Umbilical cord (tissue), 2 donors: ENCODE data around the gene RCVRN. TPM values are rescaled to one million over a fixed set of nuclear protein-coding genes. Genes with fewer than 3 reads are reported as not detected.
"Not testable (repeated sequence)": the region's sequence is repeated elsewhere in the genome, so short reads cannot be mapped to it uniquely, and the experiment has no call there.

Experiments
- DNase-seq: peaks from one replicate; pipeline ENCODE4 v3.0.0-alpha.2; 2015; ENCODE audit warnings: low spot score
- total RNA-seq: library from RNA; depleted of rRNA; stranded (reverse); fragments of >200 nt; gene quantifications from one replicate; pipeline ENCODE4 v1.2.3, GENCODE V29; 2014; ENCODE audit warnings: low replicate concordance; ENCODE audit not compliant: insufficient read depth

The RCVRN gene
- total RNA-seq, 1 donor from 2014 or later, result 1.9 TPM

DNA sequence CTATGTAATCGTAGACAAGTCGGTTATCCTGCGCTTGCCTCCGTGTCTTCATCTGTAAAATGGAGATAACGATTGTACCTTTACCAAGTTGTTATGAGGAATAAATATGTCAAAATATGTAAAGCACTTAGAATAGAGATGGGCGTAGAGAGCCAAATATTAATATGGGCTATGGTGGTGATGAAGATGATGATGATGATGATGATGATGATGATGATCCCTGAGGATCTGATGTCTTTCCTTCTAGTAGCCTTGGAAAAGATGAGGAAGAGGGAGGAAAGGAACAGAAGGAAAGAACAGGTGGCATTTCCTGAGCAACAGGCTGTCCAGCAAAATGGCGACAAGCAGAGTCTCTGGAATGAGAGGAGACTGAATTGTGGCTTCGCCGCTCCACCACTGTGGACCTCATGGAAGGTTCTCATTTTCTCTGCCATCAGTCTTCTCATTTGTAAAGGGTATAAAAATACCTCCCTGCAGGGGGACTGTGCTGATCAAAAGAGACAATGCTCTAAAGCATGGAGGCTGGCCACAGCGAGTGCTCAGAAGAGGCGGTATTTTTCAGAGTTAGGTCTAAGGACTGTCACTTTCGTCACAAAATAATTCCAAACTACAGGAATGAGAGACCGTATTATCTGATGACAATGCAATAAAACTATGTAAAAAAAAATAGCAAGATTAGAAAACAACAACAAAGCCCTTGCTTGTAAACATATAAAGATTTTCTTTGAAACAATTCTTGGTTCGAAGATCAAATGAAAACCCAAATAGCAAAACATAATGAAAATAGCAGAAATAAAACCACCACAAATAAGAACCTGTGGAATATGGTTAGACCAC, 17.2 kb upstream of the RCVRN start:
- DNase-seq, result no peak

DNA sequence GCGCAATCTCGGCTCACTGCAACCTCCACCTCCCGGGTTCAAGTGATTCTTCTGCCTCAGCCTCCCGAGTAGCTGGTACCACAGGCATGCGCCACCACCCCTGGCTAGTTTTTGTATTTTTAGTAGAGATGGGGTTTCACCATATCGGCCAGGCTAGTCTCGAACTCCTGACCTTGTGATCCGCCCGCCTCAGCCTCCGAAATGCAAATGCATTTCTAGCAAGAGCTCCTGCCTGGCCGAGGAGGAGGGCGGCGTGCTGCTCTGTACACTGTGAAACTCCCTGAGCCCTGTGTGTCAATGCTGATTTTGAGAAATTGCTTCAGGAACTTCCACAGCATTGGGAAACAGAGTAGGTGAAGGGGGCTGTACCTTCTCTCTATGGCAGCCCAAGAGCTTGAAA, 16.1 kb upstream of the RCVRN start:
- not testable (repeated sequence) for DNase-seq

DNA sequence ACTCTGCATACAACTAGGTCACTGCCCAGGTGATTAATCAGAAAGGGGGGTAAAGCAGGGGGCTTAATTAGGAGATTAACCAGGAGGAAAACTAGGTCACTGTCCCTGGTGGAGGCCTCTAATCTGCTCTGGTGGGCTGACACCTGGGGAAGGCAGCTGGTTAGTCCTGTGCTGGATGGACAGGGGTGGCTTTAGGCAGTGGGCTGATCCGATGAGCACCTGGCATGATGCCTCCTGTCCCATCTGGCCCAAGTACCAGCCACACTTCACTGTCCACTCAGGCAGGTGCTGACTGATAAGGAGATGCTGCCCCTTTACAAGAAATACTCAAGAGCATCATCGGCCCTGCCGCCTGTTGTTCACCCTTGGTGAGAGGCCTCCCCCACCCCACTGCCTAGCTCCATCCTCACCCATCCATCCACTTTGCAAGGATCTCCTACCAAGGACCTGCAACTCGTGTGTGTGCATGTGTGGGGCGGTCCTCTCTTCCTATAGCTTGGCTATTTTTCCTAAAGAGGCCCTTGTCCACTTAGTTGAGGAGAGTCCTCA, 13.8 kb upstream of the RCVRN start:
- DNase-seq, result no peak

DNA sequence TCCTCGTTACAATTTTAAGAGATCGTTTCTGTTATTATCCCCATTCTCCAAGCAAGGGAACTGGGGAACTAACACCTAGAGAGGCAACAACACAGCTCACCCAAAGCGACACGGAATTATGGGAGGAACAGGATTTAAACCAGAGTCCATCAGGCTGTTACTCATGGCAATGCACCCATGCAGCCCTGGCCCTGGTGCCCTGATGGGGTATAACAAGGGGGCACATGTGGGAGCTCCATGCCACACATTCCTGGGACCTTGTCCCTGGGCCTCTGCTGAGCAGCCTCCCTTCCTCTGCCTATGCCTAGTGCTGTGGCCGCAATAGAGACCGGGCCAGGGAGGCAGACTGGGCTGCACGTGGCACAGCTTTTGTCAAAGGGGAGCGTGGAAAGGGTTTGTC, 13.3 kb upstream of the RCVRN start:
- no peak for DNase-seq

DNA sequence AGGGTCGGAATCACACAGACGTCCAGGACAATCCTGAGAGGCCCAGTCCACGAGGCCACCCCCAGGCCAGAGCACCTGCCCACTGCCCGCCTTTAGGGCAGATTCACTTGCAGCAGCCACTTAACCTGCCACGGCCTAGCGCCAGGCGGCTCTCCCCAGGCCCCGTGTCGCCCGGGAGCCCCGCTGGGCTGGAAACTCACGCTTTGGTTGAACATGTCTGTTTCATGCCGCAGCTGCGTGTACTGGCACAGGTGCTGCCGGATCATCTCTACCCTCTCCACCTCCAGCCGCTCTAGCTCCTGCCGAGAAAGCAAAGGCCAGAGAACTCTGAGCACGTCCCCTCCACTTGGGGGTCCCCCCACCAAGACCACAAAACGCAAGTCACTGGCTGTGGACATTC, 12.7 kb upstream of the RCVRN start:
- DNase-seq, result no peak

DNA sequence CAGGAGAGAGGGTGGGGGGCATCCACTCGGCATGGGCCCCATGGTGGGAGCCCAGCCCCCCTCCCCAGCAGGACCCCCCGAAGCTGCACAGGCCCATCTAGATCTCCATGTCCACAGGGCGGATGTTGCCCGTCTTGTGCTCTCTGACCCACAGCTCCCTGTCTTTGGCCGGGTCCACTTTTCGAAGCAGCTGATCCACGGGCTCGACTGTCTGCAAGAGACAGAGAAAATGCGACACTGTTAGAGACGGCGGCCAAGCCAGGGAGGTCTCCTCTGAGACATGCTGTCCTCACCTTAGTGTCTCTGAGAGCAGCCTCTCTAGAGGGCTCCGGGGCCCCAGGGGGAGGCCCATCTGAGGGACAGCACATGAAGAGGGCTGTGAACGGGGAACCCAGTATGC, 12.1 kb upstream of the RCVRN start:
- DNase-seq, result no peak

DNA sequence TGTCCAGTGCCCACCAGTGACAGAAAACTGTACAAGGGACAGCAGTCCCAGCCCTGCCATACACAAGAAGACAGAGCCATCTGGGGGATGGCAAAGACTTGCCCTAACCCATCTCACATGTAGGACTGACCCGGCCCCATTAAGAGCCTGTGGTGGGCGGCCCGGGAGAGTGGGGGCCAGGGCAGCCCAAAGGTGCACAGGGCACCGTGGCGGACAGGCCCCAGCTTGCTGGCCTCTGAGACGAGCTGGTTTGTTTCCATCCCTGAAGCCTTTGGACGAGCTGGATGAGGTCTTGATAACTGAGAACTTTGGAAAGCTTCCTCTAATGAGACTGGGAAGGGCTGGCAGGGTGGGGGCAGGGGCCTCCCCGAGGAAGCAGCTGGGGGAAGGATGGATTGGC, 11.0 kb upstream of the RCVRN start:
- no peak for DNase-seq

DNA sequence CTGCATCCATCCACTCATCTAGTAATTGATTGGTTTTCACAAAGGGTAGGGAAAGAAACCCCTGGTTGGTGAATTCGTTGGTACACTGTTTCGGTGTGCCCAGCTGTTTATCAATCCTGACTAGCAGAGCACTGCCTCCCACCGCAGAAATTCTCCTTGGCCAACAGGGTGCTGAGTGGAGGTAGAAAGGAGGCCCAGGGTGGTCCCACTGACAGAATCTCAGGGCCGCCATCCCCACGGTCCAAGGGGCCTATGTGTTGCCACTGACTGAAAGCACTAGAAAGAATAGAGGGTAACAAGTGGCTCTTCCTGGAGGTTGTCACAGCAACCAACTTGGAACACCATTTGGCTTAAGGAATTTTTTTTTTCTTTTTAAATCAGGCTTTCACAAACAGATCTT, 8.4 kb upstream of the RCVRN start:
- no peak for DNase-seq

DNA sequence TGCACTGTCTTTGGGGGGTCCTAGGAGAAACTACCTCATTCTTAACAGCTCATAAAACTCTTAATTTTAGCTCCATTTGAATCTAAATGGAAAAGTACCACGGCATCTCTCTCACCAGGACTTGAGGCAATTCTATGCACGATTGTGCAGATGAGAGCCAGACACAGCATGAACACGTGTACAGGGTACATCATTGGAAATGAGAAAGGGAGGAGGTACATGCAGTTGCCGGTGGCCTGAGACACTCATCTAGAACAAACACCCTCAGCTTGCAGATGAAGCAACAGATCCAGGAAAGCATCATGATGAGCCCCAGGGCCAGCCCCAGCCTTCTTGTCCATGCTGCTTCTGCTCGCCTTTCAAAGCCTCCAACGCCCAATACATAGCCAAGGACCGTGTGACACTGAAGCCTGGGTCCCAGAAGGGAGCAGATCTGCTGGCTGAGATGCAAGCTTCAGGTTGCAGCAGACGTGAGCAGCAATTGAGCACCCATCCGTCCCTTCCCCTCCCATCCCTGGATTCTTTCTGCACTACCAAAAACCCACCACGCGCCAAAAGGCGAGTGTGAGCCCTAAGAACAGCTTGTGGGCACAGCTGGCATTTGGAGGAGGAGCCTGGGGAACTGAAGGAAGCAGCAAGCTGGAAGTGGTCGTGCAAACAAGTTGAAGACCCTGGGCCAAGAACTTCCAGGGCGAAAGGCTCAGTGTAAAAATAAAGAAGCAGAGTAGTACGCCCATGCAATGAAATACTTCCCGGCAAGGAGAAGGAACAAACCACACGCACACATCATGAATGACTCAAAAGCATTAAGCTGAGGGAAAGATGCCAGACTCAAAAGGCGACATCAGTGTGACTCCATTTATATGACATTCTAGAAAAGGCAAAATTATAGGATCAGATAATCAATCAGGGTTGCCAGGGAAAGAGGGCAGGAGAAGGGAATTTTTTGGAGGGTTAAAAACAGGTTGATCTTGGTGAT, 7.3 kb upstream of the RCVRN start:
- no peak for DNase-seq

DNA sequence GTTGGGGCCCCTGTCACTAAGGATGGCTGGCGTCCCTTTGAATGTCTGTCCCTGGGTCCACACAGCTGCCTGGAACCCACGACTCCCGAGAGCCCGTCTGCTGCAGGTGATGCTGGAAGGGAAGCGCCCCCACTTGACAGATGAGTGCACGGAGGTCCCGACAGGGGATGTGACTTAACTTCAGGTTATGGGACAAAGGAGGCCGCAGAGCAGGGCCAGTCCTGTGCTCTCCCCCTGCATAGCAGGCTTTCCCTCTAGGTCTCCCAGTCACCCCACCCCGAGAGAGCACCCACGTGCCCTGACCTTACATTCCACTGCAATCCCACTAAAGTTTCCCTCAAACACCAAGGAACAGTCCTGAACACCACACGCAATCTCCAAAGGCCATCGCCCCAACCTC, 6.0 kb upstream of the RCVRN start:
- no peak for DNase-seq

DNA sequence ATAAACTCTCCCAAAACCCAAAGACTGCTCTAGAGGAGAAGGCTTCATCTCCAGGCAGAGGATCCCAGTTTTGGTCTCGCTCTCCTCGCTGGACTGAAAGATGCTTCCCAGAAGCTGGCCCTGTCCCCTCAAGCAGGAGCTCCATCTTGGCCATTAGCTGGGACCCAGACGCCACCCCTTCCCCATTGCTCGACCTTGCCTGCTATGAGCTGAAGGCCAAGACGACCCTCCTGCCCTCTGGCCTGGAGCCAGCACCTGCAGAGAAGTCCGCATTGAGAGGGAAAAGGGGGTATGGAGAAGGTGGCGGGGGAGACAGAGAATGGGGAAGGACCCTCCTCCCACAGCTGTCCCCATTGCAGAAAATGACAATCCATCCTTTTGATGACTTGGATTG, 3.6 kb upstream of the RCVRN start:
- no peak for DNase-seq

DNA sequence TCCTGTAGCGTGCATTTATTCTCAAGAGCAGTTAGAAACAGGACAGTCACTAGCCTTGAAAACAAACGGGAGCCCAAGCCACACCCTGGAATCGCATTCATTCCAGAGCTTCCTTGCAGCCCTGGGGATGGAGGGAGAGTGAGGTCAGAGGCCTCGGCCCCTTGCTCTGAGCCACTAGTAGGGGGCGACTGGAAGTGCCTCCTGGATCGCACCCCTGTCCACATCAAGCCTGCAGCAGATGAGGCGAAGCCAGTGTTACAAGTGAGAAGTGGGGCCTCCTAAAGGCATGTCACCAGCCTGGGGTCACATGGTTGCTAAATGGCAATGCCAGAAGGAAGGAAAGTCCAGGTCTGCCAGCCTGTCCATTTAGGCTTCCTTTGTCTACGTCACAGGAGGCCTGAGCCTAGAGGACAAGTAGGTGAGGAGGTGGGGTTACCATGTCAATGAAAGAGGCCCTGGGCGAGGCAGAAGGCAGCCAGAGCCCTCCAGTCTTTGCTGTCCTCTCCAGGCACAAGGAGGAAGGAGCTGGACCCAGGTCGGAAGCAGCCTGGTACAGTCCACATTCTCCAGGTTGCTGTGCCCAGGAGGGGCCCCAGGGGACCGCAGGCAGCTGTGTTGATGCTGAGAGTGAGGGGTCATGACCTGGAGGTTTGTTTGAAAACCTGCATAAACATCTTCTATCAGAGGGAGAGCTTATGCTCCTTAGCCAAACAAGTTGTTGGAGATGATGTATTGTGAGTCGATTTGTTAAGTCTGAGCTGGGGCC, 3.0 kb upstream of the RCVRN start:
- DNase-seq, result no peak

DNA sequence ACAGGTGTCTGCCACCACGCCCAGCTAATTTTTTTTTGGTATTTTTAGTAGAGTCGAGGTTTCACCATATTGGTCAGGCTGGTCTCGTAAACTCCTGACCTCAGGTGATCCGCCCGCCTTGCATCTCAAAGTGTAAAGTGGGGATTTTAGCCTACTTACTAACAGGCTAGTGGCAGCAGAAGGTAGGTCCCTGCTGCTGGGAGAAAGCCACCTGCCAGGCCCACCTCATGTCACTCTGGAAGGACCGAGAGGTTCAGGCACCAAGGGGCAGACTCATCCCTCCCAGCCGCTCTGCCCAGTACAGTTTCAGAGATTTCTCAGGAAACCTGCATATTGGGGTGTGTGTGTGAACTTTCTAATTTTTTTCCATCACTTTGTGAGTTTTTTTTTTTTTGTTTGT, 2.1 kb upstream of the RCVRN start:
- no peak for DNase-seq

DNA sequence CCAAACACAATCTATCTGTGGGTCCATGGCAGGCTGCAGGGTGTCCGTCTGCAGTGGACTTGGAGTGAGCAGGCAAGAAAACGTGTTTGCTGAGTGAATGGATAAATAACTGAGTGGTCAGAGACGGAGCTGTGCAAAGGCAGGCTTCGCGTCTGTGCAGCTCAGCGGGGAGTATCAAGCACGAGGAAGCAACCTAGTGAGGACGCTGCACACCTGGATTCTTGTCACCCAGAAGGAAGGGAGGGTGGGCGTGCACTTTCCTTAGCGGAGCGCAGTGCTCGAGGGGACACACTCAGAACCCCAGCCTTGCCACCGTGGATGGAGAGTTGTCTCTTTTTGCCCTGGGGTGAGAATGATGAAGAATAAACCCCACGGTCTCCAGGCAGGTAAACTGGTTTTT, 1.5 kb upstream of the RCVRN start:
- DNase-seq, result no peak

DNA sequence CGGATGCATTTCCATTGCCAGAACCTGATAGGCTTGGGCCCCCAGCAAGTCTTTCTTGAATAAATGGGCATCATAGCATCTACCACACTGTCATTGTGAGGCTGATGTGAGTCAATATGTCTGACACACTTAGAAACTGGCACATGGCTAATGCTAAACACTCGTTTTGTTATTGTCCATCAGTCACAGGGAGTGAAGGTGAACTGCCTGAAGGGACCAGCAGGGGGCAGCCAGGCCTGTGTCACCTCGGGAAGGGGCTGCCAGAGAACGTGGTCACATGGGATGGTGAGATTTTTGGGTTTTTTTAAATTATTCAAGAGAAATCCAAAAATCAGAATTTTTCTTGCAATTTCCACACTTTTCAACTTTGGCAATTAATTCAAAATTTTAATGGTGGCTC, 831 bp upstream of the RCVRN start:
- DNase-seq, result no peak

DNA sequence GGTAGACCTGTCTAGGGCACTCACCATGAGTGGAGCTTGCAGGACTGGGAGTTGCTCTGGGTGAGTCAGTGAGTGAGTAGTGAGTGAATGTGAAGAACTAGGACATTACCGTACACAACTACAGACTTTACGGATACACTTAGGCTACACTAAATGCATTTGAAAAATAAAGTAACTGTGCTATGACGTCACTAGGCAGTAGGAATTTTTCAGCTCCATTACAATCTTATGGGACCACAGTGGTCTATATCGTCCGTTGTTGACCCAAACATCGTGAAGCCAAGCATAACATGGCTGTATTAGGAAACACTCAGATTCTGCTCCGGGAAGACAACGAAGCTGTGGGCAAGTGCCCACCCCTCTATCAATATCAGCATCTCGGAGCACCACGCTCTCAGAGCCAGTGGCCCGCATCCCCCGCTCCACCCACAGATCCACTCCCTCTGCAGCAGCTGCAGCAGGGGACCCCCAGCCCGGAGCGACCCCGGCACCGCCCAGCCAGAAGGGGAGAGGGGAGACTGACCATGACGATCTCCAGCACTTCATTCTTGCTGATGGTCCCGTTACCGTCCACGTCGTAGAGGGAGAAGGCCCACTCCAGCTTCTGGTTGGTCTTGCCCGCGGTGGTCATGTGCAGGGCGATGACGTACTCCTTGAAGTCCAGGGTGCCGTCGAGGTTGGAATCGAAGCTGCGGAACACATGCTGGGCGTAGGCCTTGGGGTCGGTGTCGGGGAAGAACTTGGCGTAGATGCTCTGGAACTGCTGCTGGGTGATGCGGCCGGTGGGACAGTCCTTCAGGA, 594 bp downstream of the RCVRN start:
- no peak for DNase-seq

DNA sequence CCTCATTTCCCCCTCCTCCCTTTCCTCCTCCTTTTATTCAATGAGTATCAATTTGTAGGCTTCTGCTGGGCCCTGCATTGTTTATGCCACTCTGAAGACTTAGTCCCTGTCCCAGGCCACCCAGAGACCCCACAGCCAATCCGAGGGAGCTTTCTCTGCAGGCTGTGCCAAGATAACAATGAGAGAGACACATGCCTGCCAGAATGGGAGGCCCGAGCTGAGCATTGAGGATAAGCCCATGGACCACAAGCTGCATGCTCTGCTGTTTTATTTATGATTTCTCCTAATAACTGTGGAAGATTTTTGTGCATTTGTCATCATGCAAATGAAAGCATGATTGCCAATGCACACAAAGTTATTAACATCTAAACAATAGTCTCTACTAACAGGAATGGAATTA, 3.0 kb downstream of the RCVRN start:
- peak; percentile 32 for DNase-seq

DNA sequence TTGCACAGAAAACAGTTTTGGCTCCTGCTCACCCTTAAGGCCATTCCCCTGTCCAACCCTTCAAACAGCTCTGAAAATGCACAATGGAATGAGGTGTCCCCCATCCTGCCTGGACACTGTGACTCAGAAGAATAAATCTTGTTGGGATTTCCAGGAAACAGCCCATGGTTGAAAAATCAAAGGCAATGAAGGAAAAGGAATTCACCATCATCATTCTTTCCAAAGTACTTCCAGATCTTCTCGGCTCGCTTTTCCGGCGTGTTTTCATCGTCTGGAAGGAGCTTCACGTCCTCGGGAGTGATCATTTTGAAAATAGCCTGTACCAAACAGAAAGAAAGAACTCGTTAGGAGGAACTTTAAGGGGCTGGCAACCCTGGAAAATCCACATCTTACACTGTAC, 4.3 kb downstream of the RCVRN start:
- DNase-seq, result peak; percentile 74

DNA sequence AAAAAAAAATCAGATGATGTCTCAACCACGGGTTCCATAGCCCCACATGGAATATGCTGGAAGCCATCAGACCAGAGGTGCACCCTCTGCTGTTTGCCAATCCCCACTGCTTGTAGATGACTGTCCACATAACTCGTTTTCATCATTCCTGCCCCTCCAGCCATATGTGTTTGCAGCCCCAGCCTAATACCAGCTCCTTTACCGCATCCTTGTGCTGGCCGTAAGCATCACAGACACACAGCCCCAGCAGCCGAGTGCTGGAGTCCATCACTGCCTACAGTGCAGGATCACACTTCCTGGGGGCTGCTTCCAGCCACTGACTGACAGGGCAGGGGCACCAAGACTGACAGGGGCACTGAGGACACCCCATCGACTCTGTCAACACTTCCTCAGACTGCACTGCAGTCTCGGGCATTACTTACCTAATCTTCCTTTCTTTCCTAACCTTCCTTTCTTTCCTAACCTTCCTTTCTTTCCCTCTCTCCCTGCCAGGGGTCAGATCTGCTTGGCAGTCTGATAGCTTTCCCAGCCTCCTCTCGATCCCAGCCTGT, 5.0 kb downstream of the RCVRN start:
- DNase-seq, result peak; percentile 37

DNA sequence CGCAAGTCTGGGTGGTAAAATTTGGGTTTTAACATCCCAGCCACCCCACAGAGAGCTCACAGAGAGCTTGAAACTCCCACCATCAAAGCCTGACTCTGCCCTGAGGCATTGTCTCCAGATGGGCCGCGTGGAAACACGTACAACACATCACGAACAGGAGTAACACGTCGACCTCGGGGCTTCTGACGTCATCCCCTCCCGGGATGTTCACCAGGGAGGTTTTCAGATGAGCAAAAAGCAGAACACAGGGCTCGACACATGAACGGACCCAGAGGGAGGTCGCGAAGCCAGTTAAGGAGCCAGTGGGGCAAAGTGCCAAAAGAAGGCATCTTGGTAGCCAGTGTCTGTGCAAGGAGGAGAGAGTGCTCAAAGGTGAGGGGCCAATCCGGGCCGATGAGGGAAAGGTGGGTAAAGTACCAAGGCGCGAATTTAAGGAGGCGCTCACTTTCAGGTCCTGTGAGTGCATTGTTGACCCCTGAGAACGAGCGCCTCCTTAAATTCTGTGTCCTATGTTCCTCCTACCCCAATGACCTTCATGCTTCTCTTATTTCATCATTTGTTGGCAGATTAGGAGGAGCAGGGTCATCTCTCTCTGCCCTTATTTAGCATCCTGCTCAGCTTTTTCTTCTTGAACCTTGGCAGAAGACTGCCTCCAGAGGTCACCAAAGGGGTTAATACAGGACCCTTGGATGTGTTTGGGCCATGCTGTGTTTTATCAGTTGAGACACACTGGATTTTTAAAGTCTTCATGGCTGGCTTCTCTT, 5.6 kb downstream of the RCVRN start:
- no peak for DNase-seq
